K562 treated with DMSO at 1 percent for 12 hours (cell line): Measurements from ENCODE around the gene GINS1. TPM values are rescaled to one million over a fixed set of nuclear protein-coding genes. Genes with fewer than 3 reads are reported as not detected.

ENCODE experiments used
- total RNA-seq: library from RNA; unstranded; fragments of 300-600 nt; gene quantifications from 2 replicates; pipeline ENCODE4 v1.2.3, GENCODE V29; 2022; ENCODE audit not compliant: insufficient read depth

GINS1 gene
- total RNA-seq: 10.6 and 18.7 TPM in 2 replicates

GRCh38 chr20:25407311-25408169 lies at the start of gene GINS1:
TSS of gene GINS1 (plus strand) at chr20:25407673. CDS start at chr20:25407821, 148 bp downstream.

GRCh38 chr20:25390538-25391528 lies 16.6 kb upstream of the GINS1 start, which contains the start of gene ABHD12:
TSS of gene ABHD12 (minus strand) at chr20:25390835. CDS start at chr20:25390703, 132 bp downstream.

Other genes starting within 250 kb of the GINS1 start
- 26.8 and 30.3 TPM in 2 replicates for gene ENTPD6, start 212.0 kb upstream of the GINS1 start, total RNA-seq
- 21.8 and 31.9 TPM in 2 replicates for gene PYGB, start 159.6 kb upstream of the GINS1 start, total RNA-seq
- 25.8 and 31.3 TPM in 2 replicates for gene ABHD12, start 16.8 kb upstream of the GINS1 start, total RNA-seq
- not detected in 2 replicates for gene NINL, start 177.9 kb downstream of the GINS1 start, total RNA-seq
- gene NANP, start 216.3 kb downstream of the GINS1 start, total RNA-seq: 2.0 and 5.1 TPM in 2 replicates